Stomach (tissue), 19 donors: ENCODE data around the gene LUZP1. TPM values are rescaled to one million over a fixed set of nuclear protein-coding genes. Genes with fewer than 3 reads are reported as not detected.

Source experiments
- DNase-seq, 2 donors: peaks; one replicate each; pipeline versions ENCODE4 v3.0.0 to v3.0.0-alpha.2; 2013 to 2019
- H3K27ac ChIP-seq, 5 donors: fragments of 200-600 bp in 4 of 5; sonication (generic) in 4 of 5; one replicate each; pipeline ENCODE4 v1.5.1; 2013 to 2019; ENCODE audit warnings: mild to moderate bottlenecking in 1 of 5, moderate library complexity in 1 of 5
- H3K27me3 ChIP-seq, 3 donors: fragments of 200-600 bp; sonication (generic); one replicate each; pipeline ENCODE4 v1.5.1; 2017 to 2019; ENCODE audit warnings: mixed run types in 1 of 3
- H3K36me3 ChIP-seq, 4 donors: fragments of 200-600 bp; sonication (generic); 1 replicate in 3 of 4; 2 replicates in 1 of 4; pipeline ENCODE4 v1.5.1; 2016 to 2019
- H3K4me1 ChIP-seq, 4 donors: fragments of 200-600 bp; sonication (generic); one replicate each; pipeline ENCODE4 v1.5.1; 2016 to 2019
- H3K4me3 ChIP-seq, 4 donors: fragments of 200-600 bp; sonication (generic) in 3 of 4; one replicate each; pipeline ENCODE4 v1.5.1; 2016 to 2019; ENCODE audit warnings: mild to moderate bottlenecking in 1 of 4
- H3K9me3 ChIP-seq, 4 donors: fragments of 200-600 bp; sonication (generic); one replicate each; pipeline ENCODE4 v1.5.1; 2016 to 2019
- EP300 ChIP-seq: sonication (generic); formaldehyde crosslinking; IDR thresholded peaks from one replicate; pipeline ENCODE4 v1.6.1; 2017; ENCODE audit warnings: antibody characterized with exemption
- POLR2A ChIP-seq, 4 donors: fragments of 450-650 bp; IDR thresholded peaks; one replicate each; pipeline ENCODE4 v1.6.1; 2016; ENCODE audit warnings: antibody characterized with exemption in 4 of 4, control low read depth in 2 of 4, mild to moderate bottlenecking in 1 of 4, moderate library complexity in 1 of 4
- POLR2AphosphoS5 ChIP-seq, 3 donors: sonication (generic); formaldehyde crosslinking; IDR thresholded peaks; one replicate each; pipeline ENCODE4 v1.6.1; 2016; ENCODE audit warnings: antibody characterized with exemption in 3 of 3
- WGBS, 5 donors: extraction: QIAGEN DNeasy Blood & Tissue Kit in 3 of 5; methylation state at CpG; one replicate each; pipeline versions ENCODE4 v1.1.5 to v1.1.7; 2013 to 2018; 5-methylcytosine and 5-hydroxymethylcytosine counted together
- intact Hi-C: fragments of 100-400 bp; cut with DNase I; formaldehyde crosslinking; loops from one replicate; pipeline ENCODE4 v1.15.1; 2023; ENCODE audit warnings: low total_unique reads
- long read RNA-seq, 10 donors: transcript quantifications; one replicate each; lab custom pipeline, GENCODE V29; 2026
- polyA plus RNA-seq, 3 donors: library from polyadenylated mRNA; stranded (reverse); fragments of 200-250 nt; gene quantifications; one replicate each; pipeline ENCODE4 v1.2.3, GENCODE V29; 2013
- total RNA-seq, 5 donors: library from RNA; depleted of rRNA; stranded (reverse); fragments of >200 nt; gene quantifications; one replicate each; pipeline versions ENCODE4 v1.1.0 to v1.2.3, GENCODE V29; 2014 to 2016
- TF ChIP-seq, protein P1 (sequence below), 7 experiments: fragments of 450-650 bp in 4 of 7; fragments of 200-600 bp in 3 of 7; sonication (generic) in 3 of 7; IDR thresholded peaks; one replicate each; pipeline ENCODE4 v1.5.1; 2016 to 2019; ENCODE audit warnings: antibody characterized with exemption in 7 of 7, control low read depth in 2 of 7, mild to moderate bottlenecking in 1 of 7
- donor health status: healthy with polysubstance abuse.
- donor health status: Bipolar disorder and iron deficiency.
- donor health status: healthy.

LUZP1 gene
- 10 to 100 TPM; 12.5 to 20.4 (median 19.3) TPM for total RNA-seq
- polyA plus RNA-seq: 1 to 10 TPM; 2.6 to 4.9 (median 3.7) TPM
- long read RNA-seq, donor 1: 0 reads
- long read RNA-seq, donor 2, full-length matches to known transcripts: 1 of 1 reads
- long read RNA-seq, donor 2, partial matches to known transcripts: 0 of 1 reads
- long read RNA-seq, donor 2, other reads (novel, unspliced or antisense): 0 of 1 reads
- long read RNA-seq, donor 3, partial matches to known transcripts: 10 of 10 reads
- long read RNA-seq, donor 3, other reads (novel, unspliced or antisense): 0 of 10 reads
- long read RNA-seq, donor 4: 0 reads
- long read RNA-seq, donor 5, partial matches to known transcripts: 0 of 2 reads
- long read RNA-seq, donor 5, other reads (novel, unspliced or antisense): 0 of 2 reads
- long read RNA-seq, donor 6: 0 reads
- long read RNA-seq, donor 7, full-length matches to known transcripts: 3 of 11 reads
- long read RNA-seq, donor 7, partial matches to known transcripts: 8 of 11 reads
- long read RNA-seq, donor 7, other reads (novel, unspliced or antisense): 0 of 11 reads
- long read RNA-seq, donor 8, partial matches to known transcripts: 0 of 2 reads
- long read RNA-seq, donor 8, other reads (novel, unspliced or antisense): 0 of 2 reads
- long read RNA-seq, donor 9, partial matches to known transcripts: 0 of 1 reads
- long read RNA-seq, donor 9, other reads (novel, unspliced or antisense): 0 of 1 reads
- long read RNA-seq, donor 10: 0 reads

DNA sequence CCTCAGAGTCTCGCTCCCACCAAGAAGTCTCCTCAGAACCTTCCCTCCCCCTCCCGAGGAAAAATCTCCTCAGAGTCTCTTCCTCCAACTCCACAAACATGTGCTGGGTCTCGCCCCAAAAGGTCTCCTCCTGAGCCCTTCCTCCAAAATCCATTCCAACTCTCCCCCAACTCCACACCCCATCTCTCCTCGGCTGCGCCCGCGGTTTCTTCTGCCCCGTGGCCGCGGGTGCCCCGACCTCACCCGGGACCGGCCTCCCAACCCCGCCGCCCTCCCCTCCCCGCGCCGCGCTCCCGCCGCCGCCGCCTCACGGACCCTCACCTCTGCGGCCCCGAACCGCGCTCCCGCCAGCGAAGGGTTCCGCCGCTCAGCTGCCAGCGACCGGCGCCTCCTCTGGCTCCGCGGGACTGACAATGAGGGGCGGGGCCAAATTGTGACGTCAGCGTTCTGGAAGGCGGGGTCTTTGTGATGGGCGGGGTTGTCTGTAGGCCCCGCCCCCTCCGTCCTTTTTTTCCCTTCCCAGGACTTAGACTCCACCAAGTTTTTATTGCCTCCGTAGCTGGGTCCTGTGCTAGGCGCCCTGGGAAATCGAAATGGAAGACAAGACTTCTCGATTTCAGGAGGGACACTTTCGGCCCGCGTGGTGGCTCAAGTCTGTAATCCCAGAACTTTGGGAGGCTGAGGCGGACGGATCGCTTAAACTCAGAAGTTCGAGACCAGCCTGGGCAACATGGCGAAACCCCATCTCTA, at the start of gene LUZP1:
LUZP1 (minus strand) TSS at position 412 of the 750 bp plus-strand sequence.
- intact Hi-C loops: no loop called here
- no peaks in the 10 kb centered on the region for H3K9me3 ChIP-seq
- no peaks in the 10 kb centered on the region for H3K27me3 ChIP-seq
- H3K36me3 ChIP-seq: no peaks in the 10 kb centered on the region
- H3K4me3 ChIP-seq: peak within 1 kb of the TSS; percentile 74 to 86 (median 77)
- DNase-seq: peak; percentile 92 to 94
- peak in 2 of 4 donors; percentile 36 to 68 for TF ChIP-seq POLR2A (IDR thresholded peaks at IDR 0.05)
- peak; percentile 97 to 99 (median 98) for TF ChIP-seq POLR2AphosphoS5 (IDR thresholded peaks at IDR 0.05)
- TF ChIP-seq EP300: no peak
- H3K4me1 ChIP-seq: peaks cover 8 to 48% (median 21%) of the 10 kb centered on the region in 4 donors
- H3K27ac ChIP-seq: peak within 1 kb of the TSS; percentile 89 to 96 (median 92)
- WGBS, 5 donors: 5 to 10% (median 7%) methylated on average over 43 to 56 of the region's 56 CpGs

DNA sequence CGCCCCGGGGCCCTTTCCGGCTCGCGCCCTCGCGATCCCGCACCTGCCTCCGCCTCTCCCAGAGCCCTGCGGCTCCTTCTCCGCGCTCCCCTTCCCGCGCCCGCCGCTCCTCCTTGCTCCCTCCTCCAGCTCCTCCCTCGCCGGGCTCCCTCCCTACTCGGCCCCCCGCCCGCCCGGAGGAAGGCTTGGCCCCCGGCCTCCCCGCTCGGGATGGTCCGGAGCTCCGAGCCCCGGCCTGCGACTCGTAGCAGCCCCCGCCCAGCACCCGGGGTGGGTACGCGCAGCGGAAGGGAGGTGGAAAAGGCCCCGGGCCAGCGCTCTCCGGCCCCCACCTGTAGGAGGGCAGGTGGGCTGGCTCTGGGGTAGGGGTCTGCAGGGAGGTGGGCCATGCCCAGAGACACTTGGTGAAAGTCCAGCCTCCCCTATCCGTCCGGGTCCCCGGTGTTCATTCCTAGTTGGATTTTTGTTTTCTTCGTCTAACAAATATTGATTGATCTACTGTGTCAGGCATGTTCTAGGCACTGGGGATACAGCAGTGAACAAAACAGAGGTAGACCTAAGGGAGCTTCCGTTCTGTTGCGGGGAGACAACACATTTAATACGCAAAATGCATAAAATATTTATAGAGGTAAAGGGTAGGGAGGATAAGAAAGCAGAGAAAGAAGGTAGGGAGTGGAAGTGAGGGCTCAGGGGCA, 48.9 kb upstream of the LUZP1 start, which contains the start of gene HTR1D:
HTR1D (minus strand) TSS at position 82 of the 695 bp plus-strand sequence. CDS start 23,283 bp downstream, outside the sequence.
- H3K27me3 ChIP-seq: peaks cover 20 to 79% (median 49%) of the 10 kb centered on the region in 3 donors
- 1 to 5% (median 2%) methylated on average over 30 to 45 of the region's 45 CpGs for WGBS, 5 donors
- intact Hi-C loops: no loop called here

DNA sequence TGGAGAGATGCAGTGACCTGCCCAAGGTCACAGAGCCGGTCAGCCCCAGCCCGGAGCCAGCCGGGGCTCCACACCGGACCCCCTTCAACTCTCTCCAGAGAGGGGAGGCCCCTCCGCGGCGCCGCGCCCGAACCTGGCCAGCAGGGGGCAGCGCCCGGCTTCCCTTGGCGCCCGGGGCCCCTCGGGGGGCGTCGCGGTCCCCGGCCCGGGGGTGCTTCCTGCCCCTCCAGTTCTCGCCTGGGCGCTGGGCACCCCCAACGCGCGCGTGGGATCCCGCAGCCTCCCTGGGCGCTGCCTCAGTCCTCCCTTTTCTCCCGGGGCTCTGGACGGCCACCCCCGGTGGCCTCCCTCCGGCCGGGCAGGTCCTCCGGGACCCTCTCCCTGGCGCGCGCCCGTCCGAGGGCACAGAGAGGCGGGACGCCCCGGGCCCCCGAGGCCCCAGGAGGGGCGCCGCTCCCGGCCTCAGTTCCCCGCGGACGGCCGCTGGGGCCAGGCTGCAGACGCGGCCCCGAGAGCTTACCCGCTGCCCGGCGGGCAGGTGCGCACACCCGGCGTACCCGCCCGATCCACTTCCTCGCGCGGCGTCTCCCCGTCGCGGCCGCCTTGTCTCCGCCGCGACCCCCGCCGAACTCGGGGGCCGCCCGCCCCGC, 48.2 kb upstream of the LUZP1 start:
- intact Hi-C loops: no loop called here
- Histone ChIP-seq H3K27me3 (peaks cover 20 to 86% (median 49%) of the 10 kb centered on the region in 3 donors), H3K4me1 (peaks cover 10 to 15% (median 14%) of the 10 kb centered on the region in 4 donors), H3K36me3 (no peaks in the 10 kb centered on the region), H3K9me3 (no peaks in the 10 kb centered on the region), H3K27ac (no peak overlapping the region), H3K4me3 (peak overlapping the region; percentile 41 to 59 (median 46))
- DNase-seq: peak; percentile 27 to 49
- 1 to 4% (median 1%) methylated on average over 34 to 78 of the region's 78 CpGs for WGBS, 5 donors
- no peak for TF ChIP-seq EP300
- TF ChIP-seq POLR2AphosphoS5 (IDR thresholded peaks at IDR 0.05): no peak
- TF ChIP-seq, protein P1, sequence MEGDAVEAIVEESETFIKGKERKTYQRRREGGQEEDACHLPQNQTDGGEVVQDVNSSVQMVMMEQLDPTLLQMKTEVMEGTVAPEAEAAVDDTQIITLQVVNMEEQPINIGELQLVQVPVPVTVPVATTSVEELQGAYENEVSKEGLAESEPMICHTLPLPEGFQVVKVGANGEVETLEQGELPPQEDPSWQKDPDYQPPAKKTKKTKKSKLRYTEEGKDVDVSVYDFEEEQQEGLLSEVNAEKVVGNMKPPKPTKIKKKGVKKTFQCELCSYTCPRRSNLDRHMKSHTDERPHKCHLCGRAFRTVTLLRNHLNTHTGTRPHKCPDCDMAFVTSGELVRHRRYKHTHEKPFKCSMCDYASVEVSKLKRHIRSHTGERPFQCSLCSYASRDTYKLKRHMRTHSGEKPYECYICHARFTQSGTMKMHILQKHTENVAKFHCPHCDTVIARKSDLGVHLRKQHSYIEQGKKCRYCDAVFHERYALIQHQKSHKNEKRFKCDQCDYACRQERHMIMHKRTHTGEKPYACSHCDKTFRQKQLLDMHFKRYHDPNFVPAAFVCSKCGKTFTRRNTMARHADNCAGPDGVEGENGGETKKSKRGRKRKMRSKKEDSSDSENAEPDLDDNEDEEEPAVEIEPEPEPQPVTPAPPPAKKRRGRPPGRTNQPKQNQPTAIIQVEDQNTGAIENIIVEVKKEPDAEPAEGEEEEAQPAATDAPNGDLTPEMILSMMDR (IDR thresholded peaks at IDR 0.05): peak in 3 of 7 experiments; percentile 28 to 66 (median 60)

More for the DNA sequence above, 48.9 kb upstream of the LUZP1 start, which contains the start of gene HTR1D:
- H3K4me3 ChIP-seq: peak within 1 kb of the TSS; percentile 41 to 59 (median 46)
- no peak within 1 kb of the TSS for H3K27ac ChIP-seq
- H3K9me3 ChIP-seq: no peaks in the 10 kb centered on the region
- no peaks in the 10 kb centered on the region for H3K36me3 ChIP-seq
- peaks cover 10 to 15% (median 14%) of the 10 kb centered on the region in 4 donors for H3K4me1 ChIP-seq
- TF ChIP-seq POLR2AphosphoS5 (IDR thresholded peaks at IDR 0.05) (no peak), EP300 (no peak)
- TF ChIP-seq, protein P1 (IDR thresholded peaks at IDR 0.05): no peak
- peak in 1 of 2 donors; percentile 62 for DNase-seq
